ENCODE data around the gene SOX6.

DNA sequence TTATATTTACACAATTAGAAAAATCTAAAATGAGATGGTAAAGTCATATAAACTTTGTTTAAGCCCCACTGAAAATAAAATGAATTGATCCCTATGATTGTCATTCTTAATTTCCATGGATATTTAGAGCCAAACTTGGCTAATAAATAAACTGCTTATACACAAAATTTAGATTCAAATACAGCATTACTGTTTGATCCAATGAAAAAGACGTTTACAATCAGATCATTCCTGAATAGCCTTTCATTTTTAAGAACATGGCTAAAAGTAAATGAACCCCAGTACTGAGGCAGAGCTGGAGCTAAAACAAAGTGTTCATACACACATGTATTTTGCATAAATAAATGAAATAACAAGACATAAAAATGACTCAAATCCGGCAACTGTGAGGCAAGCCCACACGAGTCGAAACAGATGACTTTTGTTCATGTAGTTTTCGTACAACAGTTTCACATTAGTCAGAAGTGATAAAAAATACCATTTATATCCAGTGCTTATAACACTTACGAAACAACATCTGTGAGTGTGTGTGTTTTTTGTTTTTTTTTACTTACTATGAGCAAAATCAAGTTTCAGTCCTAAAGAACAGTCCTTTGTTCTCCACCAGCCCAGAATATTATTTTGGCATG is 386.5 kb downstream of the SOX6 start:
- TF ChIP-seq, protein P1, sequence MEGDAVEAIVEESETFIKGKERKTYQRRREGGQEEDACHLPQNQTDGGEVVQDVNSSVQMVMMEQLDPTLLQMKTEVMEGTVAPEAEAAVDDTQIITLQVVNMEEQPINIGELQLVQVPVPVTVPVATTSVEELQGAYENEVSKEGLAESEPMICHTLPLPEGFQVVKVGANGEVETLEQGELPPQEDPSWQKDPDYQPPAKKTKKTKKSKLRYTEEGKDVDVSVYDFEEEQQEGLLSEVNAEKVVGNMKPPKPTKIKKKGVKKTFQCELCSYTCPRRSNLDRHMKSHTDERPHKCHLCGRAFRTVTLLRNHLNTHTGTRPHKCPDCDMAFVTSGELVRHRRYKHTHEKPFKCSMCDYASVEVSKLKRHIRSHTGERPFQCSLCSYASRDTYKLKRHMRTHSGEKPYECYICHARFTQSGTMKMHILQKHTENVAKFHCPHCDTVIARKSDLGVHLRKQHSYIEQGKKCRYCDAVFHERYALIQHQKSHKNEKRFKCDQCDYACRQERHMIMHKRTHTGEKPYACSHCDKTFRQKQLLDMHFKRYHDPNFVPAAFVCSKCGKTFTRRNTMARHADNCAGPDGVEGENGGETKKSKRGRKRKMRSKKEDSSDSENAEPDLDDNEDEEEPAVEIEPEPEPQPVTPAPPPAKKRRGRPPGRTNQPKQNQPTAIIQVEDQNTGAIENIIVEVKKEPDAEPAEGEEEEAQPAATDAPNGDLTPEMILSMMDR (IDR thresholded peaks at IDR 0.05; ENCODE audit: poor library complexity, severe bottlenecking): no peak
- TF ChIP-seq, protein P2, sequence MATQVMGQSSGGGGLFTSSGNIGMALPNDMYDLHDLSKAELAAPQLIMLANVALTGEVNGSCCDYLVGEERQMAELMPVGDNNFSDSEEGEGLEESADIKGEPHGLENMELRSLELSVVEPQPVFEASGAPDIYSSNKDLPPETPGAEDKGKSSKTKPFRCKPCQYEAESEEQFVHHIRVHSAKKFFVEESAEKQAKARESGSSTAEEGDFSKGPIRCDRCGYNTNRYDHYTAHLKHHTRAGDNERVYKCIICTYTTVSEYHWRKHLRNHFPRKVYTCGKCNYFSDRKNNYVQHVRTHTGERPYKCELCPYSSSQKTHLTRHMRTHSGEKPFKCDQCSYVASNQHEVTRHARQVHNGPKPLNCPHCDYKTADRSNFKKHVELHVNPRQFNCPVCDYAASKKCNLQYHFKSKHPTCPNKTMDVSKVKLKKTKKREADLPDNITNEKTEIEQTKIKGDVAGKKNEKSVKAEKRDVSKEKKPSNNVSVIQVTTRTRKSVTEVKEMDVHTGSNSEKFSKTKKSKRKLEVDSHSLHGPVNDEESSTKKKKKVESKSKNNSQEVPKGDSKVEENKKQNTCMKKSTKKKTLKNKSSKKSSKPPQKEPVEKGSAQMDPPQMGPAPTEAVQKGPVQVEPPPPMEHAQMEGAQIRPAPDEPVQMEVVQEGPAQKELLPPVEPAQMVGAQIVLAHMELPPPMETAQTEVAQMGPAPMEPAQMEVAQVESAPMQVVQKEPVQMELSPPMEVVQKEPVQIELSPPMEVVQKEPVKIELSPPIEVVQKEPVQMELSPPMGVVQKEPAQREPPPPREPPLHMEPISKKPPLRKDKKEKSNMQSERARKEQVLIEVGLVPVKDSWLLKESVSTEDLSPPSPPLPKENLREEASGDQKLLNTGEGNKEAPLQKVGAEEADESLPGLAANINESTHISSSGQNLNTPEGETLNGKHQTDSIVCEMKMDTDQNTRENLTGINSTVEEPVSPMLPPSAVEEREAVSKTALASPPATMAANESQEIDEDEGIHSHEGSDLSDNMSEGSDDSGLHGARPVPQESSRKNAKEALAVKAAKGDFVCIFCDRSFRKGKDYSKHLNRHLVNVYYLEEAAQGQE (IDR thresholded peaks at IDR 0.05; ENCODE audit: borderline replicate concordance): no peak
- TF ChIP-seq POLR2AphosphoS5 (IDR thresholded peaks at IDR 0.05) (no peak), EP300 (conservative IDR thresholded peaks at IDR 0.05; ENCODE audit: poor library complexity, severe bottlenecking) (no peak), EZH2 (IDR thresholded peaks at IDR 0.05; ENCODE audit: borderline replicate concordance, insufficient read depth, low read length, poor library complexity, severe bottlenecking) (no peak)
